Fibroblast of skin of right biceps (primary cell): ENCODE results near the gene COMMD1.
"Not testable (repeated sequence)": the region's sequence is repeated elsewhere in the genome, so short reads cannot be mapped to it uniquely, and the experiment has no call there.

Experiments used
- DNase-seq: peaks from one replicate; pipeline ENCODE4 v3.0.0-alpha.2; 2013

Gene COMMD1

DNA sequence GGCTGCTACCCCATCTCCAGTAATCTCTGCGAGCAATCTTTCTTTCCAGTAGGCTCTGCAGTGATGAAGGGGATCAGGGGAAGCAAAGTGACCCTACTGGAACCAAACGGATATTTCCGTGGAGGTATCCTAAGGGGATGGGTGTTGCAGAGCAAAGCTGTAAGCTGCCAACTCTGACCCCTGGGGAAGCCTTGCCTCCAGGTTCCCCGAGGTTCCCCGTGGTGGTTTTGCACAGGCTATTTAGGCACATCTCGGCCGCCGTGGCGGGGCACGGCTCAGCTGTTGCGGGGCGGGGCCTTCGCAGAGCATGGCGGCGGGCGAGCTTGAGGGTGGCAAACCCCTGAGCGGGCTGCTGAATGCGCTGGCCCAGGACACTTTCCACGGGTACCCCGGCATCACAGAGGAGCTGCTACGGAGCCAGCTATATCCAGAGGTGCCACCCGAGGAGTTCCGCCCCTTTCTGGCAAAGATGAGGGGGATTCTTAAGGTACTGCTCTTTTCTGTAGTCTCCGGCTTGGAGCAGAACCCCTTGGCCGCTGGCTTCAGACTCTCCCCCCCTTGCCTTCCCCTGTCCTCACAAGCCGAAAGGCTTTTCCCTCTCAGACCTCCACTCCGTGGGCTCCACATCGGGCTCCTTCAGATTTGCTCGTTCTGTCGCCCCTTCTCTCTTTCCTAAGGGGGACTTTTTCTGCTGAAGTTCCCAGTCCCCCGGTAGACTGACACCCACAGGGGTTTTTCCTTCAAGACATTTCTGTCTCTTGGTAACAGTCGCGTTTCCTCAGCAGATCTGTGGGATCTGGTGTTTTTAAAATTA is at the start of gene COMMD1:
Gene COMMD1, plus strand, starts transcription at position 303 of the 814 bp plus-strand sequence. Its CDS starts 5 bp downstream, at position 308.
- peak; percentile 66 for DNase-seq

DNA sequence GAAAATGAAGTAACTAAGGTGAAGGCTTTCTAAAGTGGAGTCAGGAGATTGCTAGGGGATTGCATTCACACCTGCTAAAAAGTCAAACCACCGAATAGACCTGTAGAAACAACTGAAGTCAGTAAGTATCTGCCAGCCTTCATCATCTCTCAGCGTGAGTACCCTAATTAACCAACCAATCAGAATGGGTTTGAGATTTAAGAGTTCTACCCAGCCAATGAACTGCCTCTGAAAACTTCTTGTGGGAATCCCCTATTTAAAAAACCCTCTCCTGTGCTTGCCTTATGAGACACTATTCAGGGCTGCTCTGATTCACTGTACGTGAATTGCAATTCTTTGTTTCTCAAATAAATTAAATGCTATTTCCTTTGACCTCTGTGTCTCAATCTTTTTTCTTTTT is 48.2 kb upstream of the COMMD1 start:
- DNase-seq: no peak

DNA sequence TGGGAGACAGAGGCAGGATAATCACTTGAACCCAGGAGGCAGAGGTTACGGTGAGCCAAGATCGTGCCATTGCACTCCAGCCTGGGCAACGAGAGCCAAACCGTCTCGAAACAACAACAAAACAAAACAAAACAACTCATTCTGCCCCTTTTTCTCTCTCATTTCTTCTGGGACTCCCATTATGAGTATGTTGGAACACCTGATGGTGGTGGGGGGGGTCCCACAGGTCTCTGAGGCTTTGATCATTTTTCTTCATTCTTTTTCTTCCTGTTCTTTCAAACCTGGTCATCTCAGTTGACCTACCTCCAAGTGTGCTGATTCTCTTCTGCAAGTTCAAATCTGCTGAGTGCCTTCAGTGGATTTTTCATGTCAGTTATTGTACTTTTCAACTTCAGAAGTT is 43.4 kb upstream of the COMMD1 start:
- no peak for DNase-seq

DNA sequence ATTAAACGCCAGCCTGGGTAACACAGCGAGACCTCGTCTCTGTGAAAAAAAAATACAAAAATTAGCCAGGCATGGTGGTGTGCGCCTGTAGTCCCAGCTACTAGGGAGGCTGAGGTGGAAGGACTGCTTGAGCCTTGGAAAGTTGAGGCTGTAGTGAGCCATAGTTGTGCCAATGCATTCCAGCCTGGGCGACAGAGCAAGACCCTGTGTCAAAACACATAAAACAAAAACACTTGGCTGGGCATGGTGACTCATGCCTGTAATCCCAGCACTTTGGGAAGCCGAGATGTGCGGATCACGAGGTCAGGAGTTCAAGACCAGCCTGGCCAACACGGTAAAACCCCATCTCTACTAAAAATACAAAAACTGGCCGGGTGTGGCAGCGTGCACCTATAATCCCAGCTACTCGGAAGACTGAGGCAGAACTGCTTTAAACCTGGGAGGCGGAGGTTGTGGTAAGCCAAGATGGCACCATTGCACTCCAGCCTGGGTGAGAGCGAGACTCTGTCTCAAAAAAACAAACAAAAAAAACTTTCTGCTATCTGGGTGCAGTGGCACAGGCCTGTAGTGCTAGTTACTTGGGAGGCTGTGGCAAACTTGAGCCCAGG is 38.9 kb upstream of the COMMD1 start:
- not testable (repeated sequence) for DNase-seq

DNA sequence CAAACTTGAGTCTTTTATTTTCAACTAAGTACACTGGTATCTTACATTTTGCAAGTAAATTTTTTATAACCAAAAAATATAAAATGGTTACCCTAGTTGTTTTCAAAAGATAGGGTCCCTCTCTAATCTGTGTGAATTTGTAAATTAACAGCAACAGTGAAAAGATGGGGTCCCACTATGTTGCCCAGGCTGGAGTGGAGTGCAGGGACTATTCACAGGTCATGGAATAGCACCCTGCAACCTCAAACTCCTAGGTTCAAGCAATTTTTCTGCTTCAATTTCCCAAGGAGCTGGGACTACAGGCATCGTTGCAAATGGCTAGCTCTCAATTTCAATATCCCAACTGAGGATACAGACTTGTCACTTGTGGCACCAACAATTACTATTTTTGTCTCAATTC is 29.1 kb upstream of the COMMD1 start:
- DNase-seq: no peak

DNA sequence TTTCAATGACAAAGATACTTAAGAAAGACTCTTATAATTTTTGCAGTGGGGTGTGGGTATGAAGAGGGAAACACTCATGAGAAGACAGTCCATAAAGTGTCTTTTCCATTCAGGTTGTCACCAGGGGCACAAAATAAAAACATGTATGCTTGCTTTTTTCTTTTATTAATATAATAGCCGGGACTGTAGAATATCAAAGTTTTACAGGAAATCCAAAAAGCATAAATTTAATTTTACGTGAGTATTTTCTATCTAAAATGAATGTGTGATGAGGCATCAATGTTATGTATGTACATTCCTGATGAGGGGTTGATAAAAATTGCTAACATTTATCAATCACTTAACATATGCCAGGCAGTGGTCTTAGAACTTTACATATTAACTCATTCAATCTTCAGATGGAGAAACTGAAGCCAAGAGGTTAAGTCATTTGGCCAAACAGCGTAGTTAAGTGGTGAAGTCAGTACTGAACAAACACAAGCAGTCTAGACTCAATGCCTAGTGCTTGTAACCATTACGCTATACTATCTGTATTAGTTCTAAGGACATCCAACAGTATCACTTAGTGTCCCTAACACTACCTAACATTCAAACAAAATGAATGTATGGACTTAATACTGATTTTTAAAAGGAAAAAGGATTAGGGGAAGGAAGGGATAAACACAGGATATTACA is 27.8 kb upstream of the COMMD1 start:
- DNase-seq: no peak

DNA sequence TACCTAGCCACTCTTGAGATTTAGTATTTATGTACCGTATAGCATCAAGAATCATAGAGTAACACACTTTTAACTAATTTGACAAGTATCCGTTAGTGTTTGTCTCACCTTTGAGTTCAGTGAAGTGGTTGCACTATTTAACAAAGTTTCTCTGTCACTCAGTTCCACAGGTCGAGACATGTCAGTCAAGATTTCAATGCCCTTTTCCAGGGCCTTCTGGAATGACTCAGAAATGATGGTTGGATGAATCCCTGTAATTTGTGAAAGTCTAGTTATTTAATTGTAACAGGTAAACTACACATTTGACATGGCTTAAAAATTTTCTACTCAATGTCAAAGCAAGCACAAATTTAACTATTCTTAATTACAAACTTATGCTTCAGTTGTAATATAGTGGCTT is 26.7 kb upstream of the COMMD1 start:
- DNase-seq: no peak

DNA sequence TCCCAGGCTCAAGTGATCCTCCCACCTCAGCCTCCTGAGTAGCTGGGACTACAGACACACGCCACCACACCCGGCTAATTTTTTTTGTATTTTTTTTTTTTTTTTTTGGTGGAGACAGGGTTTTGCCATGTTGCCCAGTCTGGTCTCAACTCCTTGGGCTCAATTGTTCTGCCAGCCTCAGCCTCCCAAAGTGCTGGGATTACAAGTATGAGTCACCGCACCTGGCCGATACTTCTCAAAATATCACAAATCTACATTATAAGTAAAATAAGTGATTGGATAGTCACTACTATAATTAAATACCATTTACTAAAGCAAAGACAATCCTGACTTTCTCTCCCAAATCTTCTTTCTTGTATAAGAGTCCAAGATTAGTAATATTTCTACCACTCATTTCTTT is 26.1 kb upstream of the COMMD1 start:
- DNase-seq: not testable (repeated sequence)

DNA sequence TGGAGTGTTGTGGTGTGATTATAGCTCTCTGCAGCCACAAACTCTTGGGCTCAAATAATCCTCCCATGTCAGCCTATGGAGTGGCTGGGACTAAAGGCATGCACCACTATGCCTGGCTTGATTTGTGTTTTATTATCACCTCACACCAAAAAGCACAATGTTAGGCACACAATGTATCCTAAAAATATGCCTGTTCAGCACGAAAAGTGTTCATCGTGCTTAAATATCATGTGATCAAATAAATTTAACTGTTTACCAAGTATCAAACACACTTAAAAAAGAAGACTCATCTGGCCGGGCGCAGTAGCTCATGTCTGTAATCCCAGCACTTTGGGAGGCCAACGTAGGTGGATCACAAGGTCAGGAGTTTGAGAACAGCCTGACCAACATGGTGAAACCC is 22.6 kb upstream of the COMMD1 start:
- DNase-seq: no peak

DNA sequence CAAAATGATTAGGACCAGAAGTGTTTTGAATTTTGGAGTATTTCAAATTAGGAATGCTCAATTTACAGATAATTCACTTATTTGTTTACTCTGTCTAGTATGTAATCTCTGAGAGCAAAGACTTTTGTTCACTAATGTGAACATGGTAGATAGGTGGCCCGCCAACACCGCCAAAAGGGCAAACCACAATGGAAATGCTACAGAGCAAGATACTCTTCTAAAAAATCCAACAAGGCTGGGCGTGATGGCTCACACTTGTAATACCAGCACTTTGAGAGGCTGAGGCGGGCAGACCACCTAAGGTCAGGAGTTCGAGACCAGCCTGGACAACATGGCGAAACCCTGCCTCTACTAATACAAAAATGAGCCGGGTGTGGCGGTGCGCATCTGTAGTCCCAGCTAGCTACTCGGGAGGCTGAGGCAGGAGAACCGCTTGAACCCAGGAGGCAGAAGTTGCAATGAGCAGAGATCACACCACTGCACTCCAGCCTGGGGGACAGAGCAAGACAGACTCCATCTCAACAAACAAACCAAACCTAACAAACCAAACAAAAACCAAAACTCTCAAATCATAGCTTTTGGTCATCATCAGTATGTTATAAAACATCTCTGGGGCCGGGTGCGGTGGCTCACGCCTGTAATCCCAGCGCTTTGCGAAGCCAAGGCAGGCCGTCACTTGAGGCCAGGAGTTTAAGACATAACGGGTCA is 19.4 kb upstream of the COMMD1 start:
- no peak for DNase-seq

DNA sequence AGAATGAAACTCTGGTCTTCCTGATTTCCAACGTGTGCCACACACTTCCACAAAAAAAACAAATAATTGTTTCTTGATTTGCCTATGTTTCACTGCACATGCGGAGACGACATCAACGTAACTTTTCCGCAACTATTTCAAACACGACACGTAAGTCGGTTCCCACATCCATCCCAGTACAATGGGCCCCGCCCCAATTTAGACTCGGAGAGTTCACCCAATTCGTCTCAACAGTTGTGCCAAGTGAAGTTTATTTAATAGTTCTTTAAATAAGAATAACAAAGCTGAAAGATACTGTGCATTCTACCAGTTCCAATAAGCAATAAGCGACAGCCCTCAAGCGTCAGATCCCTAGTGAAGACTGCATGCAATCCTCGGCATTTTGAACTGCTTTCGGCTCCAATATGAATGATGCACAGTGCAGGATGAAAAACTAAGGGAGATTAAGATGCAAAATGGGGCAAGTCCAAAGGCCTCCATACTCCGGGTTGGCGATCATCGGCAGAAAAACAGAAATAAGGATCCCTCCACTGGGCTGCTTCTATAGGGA is 17.7 kb upstream of the COMMD1 start:
- peak; percentile 50 for DNase-seq

DNA sequence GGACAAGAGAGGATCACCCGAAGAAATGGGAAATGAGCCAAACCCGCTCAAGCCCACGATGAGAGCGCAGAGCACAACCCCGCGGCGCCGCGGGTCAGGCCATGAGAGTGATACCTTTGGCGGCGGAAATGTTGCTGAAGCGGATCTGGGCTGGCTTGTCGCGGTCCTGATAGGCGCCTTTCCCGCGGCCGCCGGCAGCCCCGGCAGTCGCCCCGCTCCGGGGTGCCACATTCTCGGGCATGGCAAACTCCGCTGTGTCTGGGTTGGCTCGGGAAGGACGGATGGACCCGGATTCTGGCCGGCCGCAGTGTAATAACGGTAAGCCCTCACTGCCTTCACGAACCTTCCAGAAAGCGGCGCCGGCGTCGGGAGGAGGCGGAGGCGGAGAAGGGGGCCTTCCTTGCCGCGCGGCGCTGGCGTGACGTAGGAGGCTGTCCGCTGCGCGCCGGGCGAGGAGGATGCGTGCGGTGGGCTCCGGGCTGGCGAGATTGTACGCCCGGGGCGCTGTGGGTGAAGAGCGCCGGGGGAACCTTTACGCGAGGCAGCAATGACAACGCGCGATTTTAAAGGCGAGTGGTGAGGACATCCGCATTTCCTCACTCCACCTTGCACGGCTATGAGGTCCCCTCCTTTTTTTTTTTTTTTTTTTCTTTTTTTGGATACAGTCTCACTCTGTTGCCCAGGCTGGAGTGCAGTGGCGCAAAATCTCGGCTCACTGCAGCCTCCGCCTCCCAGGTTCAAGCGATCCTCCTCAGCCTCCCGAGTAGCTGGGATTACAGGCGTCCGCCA is 17.0 kb upstream of the COMMD1 start, which contains the start of gene CCT4:
Gene CCT4, minus strand, starts transcription at position 390 of the 789 bp plus-strand sequence. Its CDS starts 149 bp downstream, at position 241.
- peak; percentile 86 for DNase-seq

DNA sequence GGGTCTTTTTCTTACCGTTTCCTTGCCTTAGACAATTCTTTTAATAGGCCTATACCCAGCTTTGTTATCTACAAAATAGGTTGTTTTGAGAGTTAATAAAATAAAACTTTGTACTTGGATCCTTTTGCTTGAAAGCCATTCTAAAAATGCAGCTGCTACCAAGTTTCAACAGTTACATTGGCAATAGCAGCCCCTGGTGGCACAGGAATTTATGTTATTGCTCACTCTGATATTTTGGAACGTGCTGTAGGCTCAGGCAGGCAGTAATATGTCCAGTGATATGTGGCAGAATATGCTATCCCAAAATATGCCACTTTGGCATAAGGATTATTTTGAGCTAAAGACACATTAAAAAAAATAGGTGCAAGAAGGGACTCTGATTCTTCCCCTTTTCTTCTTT is 6.7 kb upstream of the COMMD1 start:
- no peak for DNase-seq

DNA sequence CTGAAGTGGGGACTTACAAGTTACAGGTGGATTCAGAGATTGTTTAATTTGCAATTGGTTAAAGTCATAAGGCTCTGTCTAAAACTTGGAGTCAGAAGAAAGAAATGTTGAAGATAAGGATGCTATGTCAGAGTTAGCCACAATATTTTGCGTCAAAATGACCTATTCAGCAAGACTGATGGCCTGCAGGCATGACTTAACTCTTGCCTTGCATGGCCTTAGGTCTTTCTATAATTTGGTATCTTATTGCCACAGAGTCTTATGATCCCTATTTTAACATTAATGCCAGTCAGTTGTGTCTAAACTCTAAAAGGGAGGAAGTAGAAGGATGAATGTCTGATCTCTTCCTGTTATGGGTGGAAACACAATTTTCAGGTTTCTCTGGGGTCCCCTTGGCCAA is 5.2 kb upstream of the COMMD1 start:
- DNase-seq: no peak

DNA sequence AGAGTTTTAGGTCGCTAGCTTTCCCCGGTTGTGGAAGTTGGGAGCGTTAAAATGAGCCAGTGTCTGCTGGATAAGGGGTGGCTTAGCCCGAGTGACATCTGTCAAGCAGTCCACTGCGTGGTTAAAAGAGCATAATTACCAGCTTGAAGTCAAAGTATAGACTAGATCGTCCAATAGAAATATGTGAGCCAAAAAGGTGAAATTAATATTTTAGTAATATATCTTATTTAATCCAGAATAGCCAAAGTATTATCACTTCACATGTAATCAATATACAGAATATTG is 654 bp downstream of the COMMD1 start:
- no peak for DNase-seq

DNA sequence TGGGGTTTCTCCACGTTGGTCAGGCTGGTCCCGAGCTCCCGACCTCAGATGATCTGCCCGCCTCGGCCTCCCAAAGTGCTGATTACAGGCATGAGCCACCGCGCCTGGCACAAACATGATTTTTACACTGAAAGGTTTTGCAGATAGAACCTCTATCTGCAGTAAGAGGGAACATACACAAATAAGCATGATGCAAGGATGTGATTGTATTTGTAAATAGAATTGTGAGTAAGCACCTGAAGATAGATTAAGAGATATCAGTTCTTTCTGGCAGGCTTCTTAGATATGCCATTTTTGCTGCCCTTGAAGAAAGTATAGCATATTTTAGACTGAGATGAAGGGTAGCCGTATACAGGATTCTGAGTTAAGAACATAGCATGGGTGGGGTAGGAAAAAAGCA is 3.6 kb downstream of the COMMD1 start:
- DNase-seq: no peak

DNA sequence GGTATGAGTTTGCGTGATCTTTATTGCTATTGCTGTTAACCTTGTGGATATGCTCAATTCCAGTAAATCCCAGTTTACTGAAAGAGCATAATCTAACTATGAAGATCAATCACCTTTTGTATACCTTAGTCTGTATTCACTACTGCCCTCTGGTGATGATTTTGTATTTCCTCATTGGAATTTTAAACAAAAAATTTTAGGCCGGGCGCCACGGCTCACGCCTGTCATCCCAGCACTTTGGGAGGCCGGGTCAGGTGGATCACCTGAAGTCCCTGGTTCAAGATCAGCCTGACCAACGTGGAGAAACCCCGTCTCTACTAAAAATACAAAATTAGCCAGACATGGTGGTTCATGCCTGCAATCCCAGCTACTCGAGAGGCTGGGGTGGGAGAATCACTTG is 5.1 kb downstream of the COMMD1 start:
- DNase-seq: no peak

DNA sequence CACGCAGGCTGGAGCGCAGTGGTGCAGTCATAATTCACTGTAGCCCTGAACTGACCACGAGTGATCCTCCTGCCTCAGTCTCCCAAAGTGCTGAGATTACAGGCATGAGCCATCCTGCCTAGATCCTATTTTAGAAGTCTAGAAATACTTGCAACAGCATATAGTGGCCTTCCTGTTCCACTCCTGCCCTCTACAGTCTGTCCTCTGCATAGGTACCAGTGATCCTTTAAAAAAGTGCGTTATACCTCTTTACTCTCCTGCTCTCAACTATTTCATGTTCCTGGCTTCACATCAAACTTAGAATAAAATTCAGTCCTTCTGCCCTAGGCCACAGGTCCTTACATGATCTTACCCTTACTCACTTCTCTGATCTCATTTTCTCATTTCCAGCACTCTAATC is 6.0 kb downstream of the COMMD1 start:
- no peak for DNase-seq

DNA sequence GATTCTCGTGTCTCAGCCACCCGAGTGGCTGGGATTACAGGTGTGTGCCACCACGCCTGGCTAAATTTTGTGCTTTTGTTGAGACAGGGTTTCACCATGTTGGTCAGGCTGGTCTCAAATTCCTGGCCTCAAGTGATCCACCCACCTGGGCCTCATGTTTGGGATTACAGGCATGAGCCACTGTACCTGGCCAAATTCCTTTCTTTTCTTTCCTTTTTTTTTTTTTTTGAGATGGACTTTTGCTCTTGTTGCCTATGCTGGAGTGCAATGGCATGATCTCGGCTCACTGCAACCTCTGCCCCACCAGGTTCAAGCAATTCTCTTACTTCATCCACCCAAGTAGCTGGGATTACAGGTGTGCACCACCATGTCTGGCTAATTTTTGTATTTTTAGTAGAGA is 9.3 kb downstream of the COMMD1 start:
- not testable (repeated sequence) for DNase-seq

DNA sequence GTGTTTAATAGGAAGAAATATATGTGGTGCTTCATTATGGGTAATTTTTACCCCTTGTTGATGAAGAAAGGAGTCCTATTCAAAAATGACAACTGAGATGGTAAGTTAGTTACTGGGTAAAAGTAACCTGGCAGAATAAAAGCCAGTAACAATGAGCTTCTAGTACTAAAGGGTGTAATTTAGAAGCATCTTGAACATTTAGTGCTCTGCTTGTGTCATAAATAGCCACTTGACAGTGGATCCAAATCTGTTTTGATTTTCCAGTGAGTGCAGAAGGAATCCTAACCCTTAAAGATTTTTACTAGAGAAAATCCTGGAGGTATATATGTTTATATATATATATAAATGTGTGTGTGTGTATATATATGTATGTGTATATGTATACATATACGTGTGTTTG is 15.1 kb downstream of the COMMD1 start:
- DNase-seq: no peak

DNA sequence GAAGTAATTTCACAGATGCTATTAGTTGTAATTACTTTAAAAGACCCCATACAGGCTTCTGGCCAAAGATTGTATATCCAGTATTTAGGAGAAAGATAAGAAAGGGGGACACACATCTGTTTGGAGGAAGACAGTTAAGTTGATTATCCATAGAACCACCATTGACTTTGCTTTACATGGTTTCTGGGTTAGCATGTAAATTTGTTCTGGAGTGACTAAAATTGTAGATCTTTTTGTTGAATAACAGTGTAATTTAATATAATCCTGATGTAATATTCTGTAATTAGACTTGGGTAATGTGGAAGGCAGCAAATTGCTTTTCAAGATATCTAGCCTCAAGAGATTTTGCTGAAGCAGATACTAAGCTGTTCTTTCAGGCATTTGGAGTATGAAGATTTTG is 17.2 kb downstream of the COMMD1 start:
- DNase-seq: no peak

DNA sequence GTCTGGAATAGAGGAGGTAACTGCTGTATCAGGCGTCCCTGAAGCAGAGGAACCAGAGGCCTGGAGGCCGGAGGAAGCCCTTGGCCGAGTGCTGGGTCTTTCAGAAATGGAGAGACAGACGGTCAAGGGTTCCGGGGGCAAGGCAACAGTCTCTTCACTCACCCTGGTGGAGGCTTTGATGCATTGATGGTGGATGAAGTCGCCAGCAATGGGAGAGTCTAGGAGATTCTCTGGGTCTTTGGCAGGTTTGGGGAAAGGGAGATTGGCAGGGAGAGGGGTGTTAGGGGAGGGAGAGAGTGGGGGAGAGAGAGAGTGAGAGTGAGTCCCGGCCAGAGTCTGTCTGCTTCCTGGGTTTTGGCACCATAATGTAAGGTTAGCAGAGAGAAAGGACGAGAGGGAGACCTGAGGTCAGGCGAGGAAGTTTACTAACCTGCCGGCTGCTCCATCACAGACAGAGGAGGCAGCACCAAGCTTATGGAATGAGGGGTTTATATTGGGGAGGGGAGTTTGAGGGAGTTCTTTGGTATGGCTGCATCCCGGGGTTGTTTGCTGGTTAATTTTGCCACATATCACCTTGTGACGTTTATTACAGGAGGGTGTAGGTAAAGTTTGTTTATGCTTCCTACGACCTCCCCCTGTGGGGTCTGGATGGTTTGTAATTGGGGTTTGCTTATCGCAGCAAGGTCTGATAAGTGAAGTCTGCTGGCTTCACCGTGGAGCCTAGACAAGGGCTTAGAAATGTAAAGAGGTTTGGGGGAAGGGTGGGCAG is 19.6 kb downstream of the COMMD1 start:
- no peak for DNase-seq
